Measurements from ENCODE around the gene SYNRG.
"Not testable (repeated sequence)": the region's sequence is repeated elsewhere in the genome, so short reads cannot be mapped to it uniquely, and the experiment has no call there.

Gene SYNRG, protein sequence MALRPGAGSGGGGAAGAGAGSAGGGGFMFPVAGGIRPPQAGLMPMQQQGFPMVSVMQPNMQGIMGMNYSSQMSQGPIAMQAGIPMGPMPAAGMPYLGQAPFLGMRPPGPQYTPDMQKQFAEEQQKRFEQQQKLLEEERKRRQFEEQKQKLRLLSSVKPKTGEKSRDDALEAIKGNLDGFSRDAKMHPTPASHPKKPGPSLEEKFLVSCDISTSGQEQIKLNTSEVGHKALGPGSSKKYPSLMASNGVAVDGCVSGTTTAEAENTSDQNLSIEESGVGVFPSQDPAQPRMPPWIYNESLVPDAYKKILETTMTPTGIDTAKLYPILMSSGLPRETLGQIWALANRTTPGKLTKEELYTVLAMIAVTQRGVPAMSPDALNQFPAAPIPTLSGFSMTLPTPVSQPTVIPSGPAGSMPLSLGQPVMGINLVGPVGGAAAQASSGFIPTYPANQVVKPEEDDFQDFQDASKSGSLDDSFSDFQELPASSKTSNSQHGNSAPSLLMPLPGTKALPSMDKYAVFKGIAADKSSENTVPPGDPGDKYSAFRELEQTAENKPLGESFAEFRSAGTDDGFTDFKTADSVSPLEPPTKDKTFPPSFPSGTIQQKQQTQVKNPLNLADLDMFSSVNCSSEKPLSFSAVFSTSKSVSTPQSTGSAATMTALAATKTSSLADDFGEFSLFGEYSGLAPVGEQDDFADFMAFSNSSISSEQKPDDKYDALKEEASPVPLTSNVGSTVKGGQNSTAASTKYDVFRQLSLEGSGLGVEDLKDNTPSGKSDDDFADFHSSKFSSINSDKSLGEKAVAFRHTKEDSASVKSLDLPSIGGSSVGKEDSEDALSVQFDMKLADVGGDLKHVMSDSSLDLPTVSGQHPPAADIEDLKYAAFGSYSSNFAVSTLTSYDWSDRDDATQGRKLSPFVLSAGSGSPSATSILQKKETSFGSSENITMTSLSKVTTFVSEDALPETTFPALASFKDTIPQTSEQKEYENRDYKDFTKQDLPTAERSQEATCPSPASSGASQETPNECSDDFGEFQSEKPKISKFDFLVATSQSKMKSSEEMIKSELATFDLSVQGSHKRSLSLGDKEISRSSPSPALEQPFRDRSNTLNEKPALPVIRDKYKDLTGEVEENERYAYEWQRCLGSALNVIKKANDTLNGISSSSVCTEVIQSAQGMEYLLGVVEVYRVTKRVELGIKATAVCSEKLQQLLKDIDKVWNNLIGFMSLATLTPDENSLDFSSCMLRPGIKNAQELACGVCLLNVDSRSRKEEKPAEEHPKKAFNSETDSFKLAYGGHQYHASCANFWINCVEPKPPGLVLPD (N-terminal part only)

DNA sequence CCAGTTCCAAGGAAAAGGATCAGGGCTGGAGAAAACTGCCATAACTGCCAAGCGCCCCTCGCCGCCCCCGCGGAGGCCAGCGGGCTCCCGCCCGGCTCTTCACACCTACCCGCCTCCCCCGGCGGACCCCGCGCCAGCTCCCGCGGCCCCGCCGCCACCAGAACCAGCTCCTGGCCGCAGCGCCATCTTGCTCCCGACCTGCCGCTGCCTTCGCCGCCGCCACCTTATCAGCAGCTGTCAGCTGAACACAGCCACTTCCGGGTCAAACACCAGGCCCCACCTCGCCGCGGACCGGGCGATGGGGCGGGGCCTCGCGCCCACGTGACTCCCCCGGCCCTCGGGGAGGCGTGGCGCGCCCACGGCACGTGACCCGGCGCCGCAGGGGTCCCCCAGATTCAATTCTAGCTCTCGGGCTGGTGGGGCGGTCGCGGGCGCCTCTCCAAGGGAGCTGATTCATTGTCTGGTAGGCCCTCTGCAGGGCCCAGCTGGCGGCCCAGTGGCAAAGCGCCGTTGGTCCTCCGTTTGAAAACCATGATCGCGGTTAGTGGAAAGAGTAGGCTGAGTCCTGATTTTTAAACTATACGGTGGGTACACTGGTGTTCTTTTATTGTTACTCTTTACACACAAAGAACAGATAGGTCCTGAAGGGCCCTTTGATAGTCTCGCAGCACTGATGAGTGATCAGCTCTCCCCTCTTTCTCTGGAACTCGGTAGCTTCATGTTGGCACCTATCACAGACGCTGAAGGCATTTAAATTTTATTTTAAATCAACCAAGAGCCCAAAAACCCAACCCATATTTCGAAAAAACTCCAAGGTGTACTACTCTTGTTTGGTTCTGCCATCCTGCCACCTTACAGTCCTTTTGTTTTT, at the start of gene SYNRG:
Gene SYNRG (minus strand): TSS at position 249 of the 871 bp plus-strand sequence. CDS start 63 bp downstream, at position 186.
- peak within 1 kb of the TSS; percentile 68 for H3K4me3 ChIP-seq
- DNase-seq (ENCODE audit: low spot score in 2 of 2): peak; percentile 89 to 97
- peaks cover 15% of the 10 kb centered on the region; the same call in 1 of the 2 replicates for H3K36me3 ChIP-seq (replicated peaks)
- in situ Hi-C loops (cut with MboI; ENCODE audit: low sequenced_read_pairs): no loop called here
- no peaks in the 10 kb centered on the region for H3K9me3 ChIP-seq
- H3K4me1 ChIP-seq: peaks cover 16% of the 10 kb centered on the region
- no peaks in the 10 kb centered on the region for H3K27me3 ChIP-seq (ENCODE audit: low read depth)

DNA sequence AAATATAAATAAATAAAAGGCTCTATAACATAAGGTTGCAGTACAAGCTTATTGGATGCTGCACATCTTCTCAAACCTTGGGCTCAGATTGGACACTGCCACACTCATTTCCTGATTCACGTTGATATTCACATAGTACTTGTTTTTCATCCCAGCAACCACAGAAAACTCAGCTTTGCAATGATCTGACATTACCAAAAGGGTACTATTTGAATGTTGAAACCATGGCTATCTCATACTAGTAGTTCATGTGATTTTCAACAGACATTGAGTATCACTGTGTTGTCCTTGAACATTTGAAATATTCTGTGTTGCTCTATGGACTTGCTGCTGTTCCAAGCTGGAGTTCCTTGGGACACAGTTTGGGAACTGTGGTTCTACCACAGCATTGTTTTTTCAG, 48.0 kb upstream of the SYNRG start:
- no peaks in the 10 kb centered on the region for H3K9me3 ChIP-seq
- H3K4me1 ChIP-seq: peaks cover 5% of the 10 kb centered on the region; the same call in 1 of the 2 replicates
- no peaks in the 10 kb centered on the region; the same call in 1 of the 2 replicates for H3K27me3 ChIP-seq (ENCODE audit: low read depth)
- in situ Hi-C loops (cut with MboI; ENCODE audit: low sequenced_read_pairs): no loop called here
- no peak overlapping the region for H3K4me3 ChIP-seq
- H3K36me3 ChIP-seq (replicated peaks): no peaks in the 10 kb centered on the region
- no peak for DNase-seq (ENCODE audit: low spot score in 2 of 2)

DNA sequence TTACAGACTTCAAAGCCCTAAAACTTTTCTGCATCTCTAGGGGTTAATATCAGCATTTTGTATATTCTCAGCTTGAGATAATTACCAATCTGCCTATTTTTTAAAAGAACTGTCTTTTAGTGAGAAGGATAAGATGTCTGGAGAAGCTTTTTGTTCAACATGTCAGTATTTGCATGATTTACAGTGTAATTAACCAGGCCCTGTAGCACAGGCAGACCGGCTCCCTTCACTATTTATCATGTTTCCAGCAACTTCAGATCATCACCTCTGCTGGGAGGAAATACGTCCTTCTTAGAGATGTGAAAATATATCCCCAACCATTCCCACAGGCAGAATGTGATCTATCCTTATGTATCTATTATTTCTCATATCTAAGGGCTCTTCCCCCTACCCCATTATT, 42.6 kb upstream of the SYNRG start:
- no peaks in the 10 kb centered on the region for H3K36me3 ChIP-seq (replicated peaks)
- no peak overlapping the region for H3K4me3 ChIP-seq
- DNase-seq (ENCODE audit: low spot score in 2 of 2): no peak
- peaks cover 8% of the 10 kb centered on the region for H3K4me1 ChIP-seq
- no peaks in the 10 kb centered on the region for H3K9me3 ChIP-seq
- H3K27me3 ChIP-seq (ENCODE audit: low read depth): peaks cover 18% of the 10 kb centered on the region
- in situ Hi-C loops (cut with MboI; ENCODE audit: low sequenced_read_pairs): no loop called here

DNA sequence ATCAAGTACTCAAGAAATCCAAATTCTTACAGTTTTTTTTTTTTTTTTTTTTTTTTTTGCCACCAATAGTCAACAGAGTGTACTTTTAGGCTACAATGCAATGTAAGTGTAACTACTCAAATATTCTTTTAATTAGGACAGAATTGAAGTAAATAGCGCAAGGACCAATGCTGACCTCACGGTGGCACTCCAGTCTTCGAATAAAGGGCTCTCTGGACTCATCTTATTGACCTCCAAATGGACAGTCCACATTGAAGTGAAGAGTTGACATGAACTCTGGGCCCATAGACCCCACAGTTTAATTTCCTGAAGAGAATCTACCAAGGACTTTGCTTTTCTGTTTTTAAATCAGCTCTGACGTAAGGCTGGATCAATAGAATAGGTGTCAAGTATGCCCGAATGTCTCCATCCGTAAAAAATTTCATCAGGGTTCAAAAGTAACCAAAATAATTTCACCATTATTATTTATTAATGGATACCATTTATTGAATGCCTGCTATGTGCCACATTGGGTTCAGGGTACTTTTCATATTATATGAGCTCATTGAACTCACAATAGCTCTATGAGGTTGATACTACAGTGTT, 41.3 kb upstream of the SYNRG start:
- peaks cover 8% of the 10 kb centered on the region for H3K4me1 ChIP-seq
- DNase-seq (ENCODE audit: low spot score in 2 of 2): peak in 1 of 2 experiments; percentile 41
- in situ Hi-C loops (cut with MboI; ENCODE audit: low sequenced_read_pairs): no loop called here
- H3K4me3 ChIP-seq: no peak overlapping the region
- no peaks in the 10 kb centered on the region for H3K36me3 ChIP-seq (replicated peaks)
- peaks cover 30% of the 10 kb centered on the region for H3K27me3 ChIP-seq (ENCODE audit: low read depth)
- H3K9me3 ChIP-seq: no peaks in the 10 kb centered on the region

DNA sequence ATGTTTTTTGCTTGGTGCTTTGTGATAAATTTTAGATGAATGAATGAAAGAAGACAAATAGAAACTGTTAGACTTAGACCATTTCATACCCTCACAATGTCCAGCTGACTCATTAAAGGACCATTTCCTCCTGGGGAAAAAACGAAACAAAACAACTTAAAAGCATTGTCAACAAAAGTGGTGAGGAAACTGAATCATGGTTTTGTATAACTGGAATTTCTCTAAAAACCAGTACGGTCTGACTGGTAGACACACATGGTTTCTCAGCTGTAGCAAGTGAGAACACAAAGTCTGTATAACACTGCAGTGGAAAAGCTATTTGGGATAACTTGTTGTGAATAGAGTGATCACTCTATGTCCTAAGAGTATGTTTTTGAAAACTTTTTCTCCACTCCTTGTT, 39.3 kb upstream of the SYNRG start:
- H3K9me3 ChIP-seq: no peaks in the 10 kb centered on the region
- no peak for DNase-seq (ENCODE audit: low spot score in 2 of 2)
- H3K36me3 ChIP-seq (replicated peaks): no peaks in the 10 kb centered on the region
- in situ Hi-C loops (cut with MboI; ENCODE audit: low sequenced_read_pairs): no loop called here
- H3K4me1 ChIP-seq: peaks cover 8% of the 10 kb centered on the region
- peaks cover 47% of the 10 kb centered on the region for H3K27me3 ChIP-seq (ENCODE audit: low read depth)
- no peak overlapping the region for H3K4me3 ChIP-seq

DNA sequence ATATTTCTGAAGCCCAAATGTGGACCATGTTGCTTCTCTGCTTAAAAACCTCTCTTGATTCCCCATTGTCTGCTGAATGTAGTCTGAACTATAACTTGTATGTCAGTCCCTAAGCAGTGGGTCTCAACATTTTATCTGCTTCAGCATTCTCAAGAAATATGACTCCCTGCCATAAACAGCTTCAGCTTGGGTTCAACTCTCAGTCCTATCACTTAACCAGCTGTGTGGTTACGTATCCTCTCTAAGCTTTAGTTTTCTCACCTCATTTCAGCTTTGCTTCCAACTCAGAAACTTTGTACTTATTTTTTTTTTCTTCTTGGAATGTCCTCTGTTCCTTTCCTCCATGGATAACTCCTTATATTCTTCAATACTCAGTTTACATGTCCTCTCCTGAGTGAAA, 38.6 kb upstream of the SYNRG start:
- Histone ChIP-seq H3K36me3 (replicated peaks) (0 out of 2 replicates have a peak, but pooled peaks cover 2% of the 10 kb centered on the region), H3K27me3 (ENCODE audit: low read depth) (peaks cover 47% of the 10 kb centered on the region), H3K4me3 (no peak overlapping the region), H3K9me3 (no peaks in the 10 kb centered on the region), H3K4me1 (peaks cover 8% of the 10 kb centered on the region)
- DNase-seq (ENCODE audit: low spot score in 2 of 2): no peak
- in situ Hi-C loops (cut with MboI; ENCODE audit: low sequenced_read_pairs): no loop called here

DNA sequence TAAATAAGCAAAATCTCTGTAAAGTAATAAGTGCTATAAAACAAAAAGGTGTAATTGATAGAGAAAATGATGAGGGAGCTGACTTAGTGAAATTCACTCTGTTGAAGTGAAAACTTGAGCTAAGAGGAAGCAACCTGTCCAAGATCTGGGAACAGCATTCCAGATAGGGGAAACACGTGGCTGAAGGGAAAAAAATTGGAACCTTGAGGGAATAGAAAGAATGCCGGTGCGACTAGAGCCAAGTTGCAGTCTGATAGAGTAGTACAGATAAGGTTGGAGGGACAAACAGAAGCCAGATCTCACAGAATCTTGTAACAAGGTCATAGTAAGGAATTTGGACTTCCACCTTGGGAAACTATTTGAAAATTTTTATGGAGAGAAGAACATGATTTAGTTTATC, 34.7 kb upstream of the SYNRG start:
- Histone ChIP-seq H3K4me3 (peak overlapping the region; percentile 88), H3K4me1 (peaks cover 6% of the 10 kb centered on the region), H3K36me3 (replicated peaks) (peaks cover 17% of the 10 kb centered on the region), H3K9me3 (no peaks in the 10 kb centered on the region), H3K27me3 (ENCODE audit: low read depth) (peaks cover 42% of the 10 kb centered on the region)
- in situ Hi-C loops (cut with MboI; ENCODE audit: low sequenced_read_pairs): no loop called here
- no peak for DNase-seq (ENCODE audit: low spot score in 2 of 2)

DNA sequence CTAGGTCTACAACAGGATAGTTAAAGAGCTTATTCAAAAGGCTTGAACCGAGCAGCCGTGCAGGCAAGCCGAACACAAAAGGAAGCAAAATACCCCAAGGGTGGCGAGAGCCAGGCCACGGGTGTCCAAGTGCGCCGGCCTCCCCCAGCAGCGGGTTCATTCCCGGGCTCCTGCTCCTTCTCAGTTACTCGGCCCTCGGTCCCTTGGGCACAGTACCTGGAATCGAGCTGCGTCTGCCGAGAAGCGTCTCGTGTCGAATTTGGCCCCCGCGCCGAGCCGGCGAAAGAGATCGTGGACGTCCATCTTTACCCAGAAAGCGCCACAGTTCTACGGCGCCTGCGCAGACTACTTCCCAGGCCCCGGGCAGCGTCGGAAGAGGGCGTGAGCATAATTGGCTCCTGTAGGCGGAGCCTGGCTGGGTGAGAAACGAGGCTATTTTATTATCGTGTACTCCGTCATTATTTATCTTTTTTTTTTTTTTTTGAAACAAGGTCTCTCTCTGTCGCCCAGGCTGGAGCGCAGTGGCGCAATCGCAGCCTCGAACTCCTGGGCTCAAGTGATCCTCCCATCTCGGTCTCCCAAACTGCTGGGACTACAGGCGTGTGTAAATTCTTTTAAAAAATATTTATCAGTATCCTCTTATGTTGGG, 34.0 kb upstream of the SYNRG start, which contains the start of gene DDX52:
Gene DDX52 (minus strand): TSS at position 329 of the 649 bp plus-strand sequence. CDS start 26 bp downstream, at position 303.
- Histone ChIP-seq H3K4me3 (peak within 1 kb of the TSS; percentile 88), H3K4me1 (peaks cover 6% of the 10 kb centered on the region), H3K9me3 (no peaks in the 10 kb centered on the region), H3K36me3 (replicated peaks) (peaks cover 18% of the 10 kb centered on the region), H3K27me3 (ENCODE audit: low read depth) (peaks cover 36% of the 10 kb centered on the region)
- in situ Hi-C loops (cut with MboI; ENCODE audit: low sequenced_read_pairs): no loop called here
- peak; percentile 88 to 92 for DNase-seq (ENCODE audit: low spot score in 2 of 2)

DNA sequence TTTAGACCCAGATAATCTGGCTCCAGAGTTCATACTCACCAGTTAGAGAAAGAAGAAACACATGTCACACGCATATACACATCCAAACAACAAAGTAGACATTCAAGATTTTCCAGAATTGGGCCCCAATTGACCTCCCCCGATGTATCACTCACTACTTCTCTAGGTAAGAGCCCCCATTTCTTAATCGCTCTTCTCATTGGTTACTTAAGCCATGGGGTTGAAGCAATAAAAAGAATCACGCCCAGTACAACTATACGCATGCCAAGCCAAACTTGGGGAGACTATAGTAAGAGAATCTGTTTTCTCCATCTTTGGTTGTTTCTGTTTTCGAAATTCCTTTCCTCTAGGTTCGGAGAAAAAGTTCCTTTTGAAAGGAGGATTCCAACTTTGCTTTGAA, 33.5 kb upstream of the SYNRG start:
- H3K36me3 ChIP-seq (replicated peaks): peaks cover 23% of the 10 kb centered on the region
- H3K4me1 ChIP-seq: peaks cover 6% of the 10 kb centered on the region
- peaks cover 33% of the 10 kb centered on the region for H3K27me3 ChIP-seq (ENCODE audit: low read depth)
- H3K4me3 ChIP-seq: peak overlapping the region; percentile 88
- no peaks in the 10 kb centered on the region for H3K9me3 ChIP-seq
- in situ Hi-C loops (cut with MboI; ENCODE audit: low sequenced_read_pairs): no loop called here
- no peak for DNase-seq (ENCODE audit: low spot score in 2 of 2)

DNA sequence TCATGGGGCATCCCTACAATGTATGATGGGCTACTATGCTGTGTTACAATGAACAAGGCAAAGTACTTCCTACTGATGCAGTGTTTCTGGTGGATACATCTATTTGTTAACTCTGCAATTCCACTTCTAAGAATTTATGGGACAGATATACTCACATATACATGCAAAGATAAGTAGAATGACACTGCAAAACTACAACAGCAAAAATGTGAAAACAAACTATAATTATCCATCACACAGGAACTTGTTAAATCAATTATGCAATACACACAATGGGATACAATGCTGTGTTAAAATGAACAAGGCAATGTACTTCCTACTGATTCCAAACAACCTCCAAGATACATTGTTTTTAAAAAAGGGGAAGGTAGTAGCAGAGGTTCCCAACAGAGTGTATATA, 30.8 kb upstream of the SYNRG start:
- no peaks in the 10 kb centered on the region for H3K9me3 ChIP-seq
- peaks cover 6% of the 10 kb centered on the region for H3K4me1 ChIP-seq
- no peak for DNase-seq (ENCODE audit: low spot score in 2 of 2)
- peaks cover 44% of the 10 kb centered on the region for H3K36me3 ChIP-seq (replicated peaks)
- in situ Hi-C loops (cut with MboI; ENCODE audit: low sequenced_read_pairs): no loop called here
- peaks cover 14% of the 10 kb centered on the region for H3K27me3 ChIP-seq (ENCODE audit: low read depth)
- H3K4me3 ChIP-seq: no peak overlapping the region

DNA sequence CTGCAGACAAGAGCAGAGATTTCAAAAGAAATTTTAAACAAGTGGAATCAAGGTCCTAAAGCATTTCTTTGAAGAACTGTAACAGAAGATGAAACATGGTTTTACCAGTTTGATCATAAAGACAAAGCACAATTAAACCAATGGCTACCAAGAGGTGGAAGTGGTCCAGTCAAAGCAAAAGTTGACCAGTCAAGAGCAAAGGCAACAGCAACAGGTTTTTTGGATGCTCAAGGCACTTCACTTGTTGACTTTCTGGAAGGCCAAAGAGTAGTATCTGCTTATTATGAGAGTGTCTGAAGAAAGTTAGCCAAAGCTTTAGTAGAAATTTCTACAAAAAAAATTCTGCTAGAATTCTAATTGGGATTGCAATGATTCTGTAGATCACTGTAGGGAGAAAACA, 28.7 kb upstream of the SYNRG start:
- no peak for DNase-seq (ENCODE audit: low spot score in 2 of 2)
- H3K36me3 ChIP-seq (replicated peaks): peaks cover 42% of the 10 kb centered on the region
- no peaks in the 10 kb centered on the region for H3K27me3 ChIP-seq (ENCODE audit: low read depth)
- no peaks in the 10 kb centered on the region for H3K9me3 ChIP-seq
- peaks cover 6% of the 10 kb centered on the region; the same call in 1 of the 2 replicates for H3K4me1 ChIP-seq
- H3K4me3 ChIP-seq: no peak overlapping the region
- in situ Hi-C loops (cut with MboI; ENCODE audit: low sequenced_read_pairs): no loop called here

DNA sequence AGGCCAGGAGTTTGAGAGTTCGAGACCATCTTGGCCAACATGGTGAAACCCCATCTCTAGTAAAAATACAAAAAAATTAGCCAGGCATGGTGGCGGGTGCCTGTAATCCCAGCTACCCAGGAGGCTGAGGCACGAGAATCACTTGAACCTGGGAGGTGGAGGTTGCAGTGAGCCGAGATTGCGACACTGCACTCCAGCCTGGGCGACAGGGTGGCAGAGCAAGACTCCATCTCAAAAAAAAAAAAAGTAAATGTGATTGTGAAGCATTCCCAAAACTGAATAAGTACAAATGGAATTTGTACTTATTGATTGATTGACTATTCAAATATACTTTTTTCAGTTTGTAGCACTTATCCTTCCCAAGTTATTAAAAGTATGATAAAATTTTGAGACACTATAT, 7.2 kb upstream of the SYNRG start:
- H3K27me3 ChIP-seq (ENCODE audit: low read depth); H3K4me3 ChIP-seq; DNase-seq (ENCODE audit: low spot score in 2 of 2); H3K9me3 ChIP-seq; H3K4me1 ChIP-seq; in situ Hi-C loops (cut with MboI; ENCODE audit: low sequenced_read_pairs): not testable (repeated sequence)
- peaks cover 52% of the 10 kb centered on the region for H3K36me3 ChIP-seq (replicated peaks)

Data from HAP-1 (cell line).